ENCODE data around the gene PLCL2. TPM values are rescaled to one million over a fixed set of nuclear protein-coding genes. Genes with fewer than 3 reads are reported as not detected.
"Not testable (repeated sequence)": the region's sequence is repeated elsewhere in the genome, so short reads cannot be mapped to it uniquely, and the experiment has no call there.

Gene PLCL2
- polyA plus RNA-seq, 1 experiment = 0.94 TPM

DNA sequence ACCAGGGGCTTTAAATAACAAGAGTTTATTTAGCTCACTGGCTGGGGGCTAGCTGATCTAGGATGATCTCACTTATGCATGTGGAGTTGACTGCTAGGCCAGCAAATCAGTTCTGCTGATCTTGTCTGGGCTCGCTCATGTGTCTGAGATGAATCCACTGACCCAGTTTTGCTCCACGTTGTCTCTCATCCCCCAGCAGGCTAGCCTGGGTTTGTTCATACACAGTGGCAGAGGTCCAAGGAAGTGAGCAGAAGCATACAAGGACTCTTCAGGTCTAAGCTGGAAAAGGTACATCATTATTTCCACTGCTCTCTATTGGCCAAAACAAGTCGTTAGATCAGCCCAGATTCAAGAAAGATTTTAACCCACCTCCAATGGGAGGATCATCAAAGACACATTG lies 238.0 kb downstream of the PLCL2 start:
- Histone ChIP-seq H3K27ac (ENCODE audit: low read depth, low read length) (no peak overlapping the region), H3K4me3 (ENCODE audit: low read depth, low read length) (no peak overlapping the region), H3K27me3 (ENCODE audit: control insufficient read depth, insufficient read depth, low read length) (no peaks in the 10 kb centered on the region), H3K9me3 (ENCODE audit: control insufficient read depth, insufficient read depth, low read length) (no peaks in the 10 kb centered on the region; the same call in 1 of the 2 replicates)
- ChIA-PET POLR2A (no interaction called here), CTCF (no interaction called here)
- TF ChIP-seq, protein P1, sequence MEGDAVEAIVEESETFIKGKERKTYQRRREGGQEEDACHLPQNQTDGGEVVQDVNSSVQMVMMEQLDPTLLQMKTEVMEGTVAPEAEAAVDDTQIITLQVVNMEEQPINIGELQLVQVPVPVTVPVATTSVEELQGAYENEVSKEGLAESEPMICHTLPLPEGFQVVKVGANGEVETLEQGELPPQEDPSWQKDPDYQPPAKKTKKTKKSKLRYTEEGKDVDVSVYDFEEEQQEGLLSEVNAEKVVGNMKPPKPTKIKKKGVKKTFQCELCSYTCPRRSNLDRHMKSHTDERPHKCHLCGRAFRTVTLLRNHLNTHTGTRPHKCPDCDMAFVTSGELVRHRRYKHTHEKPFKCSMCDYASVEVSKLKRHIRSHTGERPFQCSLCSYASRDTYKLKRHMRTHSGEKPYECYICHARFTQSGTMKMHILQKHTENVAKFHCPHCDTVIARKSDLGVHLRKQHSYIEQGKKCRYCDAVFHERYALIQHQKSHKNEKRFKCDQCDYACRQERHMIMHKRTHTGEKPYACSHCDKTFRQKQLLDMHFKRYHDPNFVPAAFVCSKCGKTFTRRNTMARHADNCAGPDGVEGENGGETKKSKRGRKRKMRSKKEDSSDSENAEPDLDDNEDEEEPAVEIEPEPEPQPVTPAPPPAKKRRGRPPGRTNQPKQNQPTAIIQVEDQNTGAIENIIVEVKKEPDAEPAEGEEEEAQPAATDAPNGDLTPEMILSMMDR (IDR thresholded peaks at IDR 0.05; ENCODE audit: low read depth, low read length) = no peak
- no peak for DNase-seq (ENCODE audit: low read depth, low spot score)

DNA sequence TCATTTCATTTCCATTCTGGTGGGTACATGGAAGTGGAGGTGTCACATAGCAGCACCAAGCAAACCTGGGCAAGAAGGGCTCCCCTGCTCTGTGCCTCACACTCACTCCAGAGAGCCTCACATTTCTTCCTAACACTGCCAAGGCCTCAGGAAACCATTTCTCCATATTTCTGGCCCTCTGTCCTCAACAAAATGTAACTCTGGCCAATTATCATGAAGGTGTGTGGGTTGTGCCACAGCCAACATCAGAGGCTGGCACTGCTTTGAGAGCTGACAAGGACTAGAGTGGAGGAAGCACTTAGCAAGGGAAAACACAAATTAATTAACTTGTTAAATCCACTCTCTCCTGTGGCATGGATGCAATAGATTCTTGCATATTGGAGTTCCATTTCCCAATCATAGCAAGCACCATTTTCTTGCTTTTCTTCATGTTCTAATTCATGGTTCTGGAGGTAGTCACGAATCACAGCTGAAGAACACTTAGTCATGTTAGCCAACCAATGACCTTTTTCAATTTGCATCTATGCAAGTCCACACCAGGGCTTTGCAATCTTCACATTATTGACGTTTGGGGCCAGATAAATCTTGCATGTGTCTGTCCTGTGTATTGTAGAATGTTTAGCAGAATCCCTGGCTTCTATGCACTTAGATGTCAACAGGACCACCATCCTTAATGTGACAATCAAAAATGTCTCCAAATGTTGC lies 241.1 kb downstream of the PLCL2 start:
- no peak for DNase-seq (ENCODE audit: low read depth, low spot score)
- no peak overlapping the region for H3K27ac ChIP-seq (ENCODE audit: low read depth, low read length)
- TF ChIP-seq, protein P1 (IDR thresholded peaks at IDR 0.05; ENCODE audit: low read depth, low read length) = no peak
- no peaks in the 10 kb centered on the region for H3K27me3 ChIP-seq (ENCODE audit: control insufficient read depth, insufficient read depth, low read length)
- ChIA-PET CTCF (no interaction called here), POLR2A (no interaction called here)
- H3K4me3 ChIP-seq (ENCODE audit: low read depth, low read length) = no peak overlapping the region
- H3K9me3 ChIP-seq (ENCODE audit: control insufficient read depth, insufficient read depth, low read length) = no peaks in the 10 kb centered on the region

DNA sequence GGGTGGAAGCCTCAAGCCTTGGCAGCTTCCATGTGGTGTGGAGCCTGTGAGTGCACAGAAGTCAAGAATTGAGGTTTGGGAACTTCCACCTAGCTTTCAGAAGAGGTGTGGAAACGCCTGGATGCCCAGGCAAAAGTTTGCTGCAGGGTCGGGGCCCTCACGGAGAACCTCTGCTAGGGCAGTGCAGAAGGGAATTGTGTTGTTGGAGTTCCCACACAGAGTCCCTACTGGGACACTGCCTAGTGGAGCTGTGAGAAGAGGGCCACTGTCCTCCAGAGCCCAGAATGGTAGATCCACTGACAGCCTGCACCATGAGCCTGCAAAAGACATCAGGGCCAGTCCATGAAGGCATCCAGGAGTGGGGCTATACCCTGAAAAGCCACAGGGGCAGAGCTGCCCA lies 243.9 kb downstream of the PLCL2 start:
- H3K27me3 ChIP-seq (ENCODE audit: control insufficient read depth, insufficient read depth, low read length); H3K27ac ChIP-seq (ENCODE audit: low read depth, low read length); H3K9me3 ChIP-seq (ENCODE audit: control insufficient read depth, insufficient read depth, low read length); POLR2A ChIA-PET; CTCF ChIA-PET; DNase-seq (ENCODE audit: low read depth, low spot score); H3K4me3 ChIP-seq (ENCODE audit: low read depth, low read length): not testable (repeated sequence)

DNA sequence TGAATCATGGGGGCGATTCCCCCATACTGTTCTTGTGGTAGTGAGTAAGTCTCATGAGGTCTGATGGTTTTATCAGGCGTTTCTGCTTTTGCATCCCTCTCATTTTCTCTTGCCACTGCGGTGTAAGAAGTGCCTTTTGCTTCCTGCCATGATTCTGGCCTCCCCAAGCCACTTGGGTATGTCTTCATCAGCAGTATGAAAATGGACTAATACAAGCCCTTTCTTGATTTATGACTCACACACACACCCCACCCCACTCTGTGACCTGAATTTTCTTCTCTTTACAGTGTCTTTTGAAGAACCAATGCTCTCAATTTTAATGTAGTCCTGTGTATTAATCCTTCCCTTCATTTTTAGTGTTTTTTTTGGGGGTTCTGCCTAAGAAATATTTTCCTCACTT lies 244.8 kb downstream of the PLCL2 start:
- CTCF ChIA-PET = no interaction called here
- POLR2A ChIA-PET = no interaction called here
- no peak overlapping the region for H3K4me3 ChIP-seq (ENCODE audit: low read depth, low read length)
- TF ChIP-seq, protein P1 (IDR thresholded peaks at IDR 0.05; ENCODE audit: low read depth, low read length) = no peak
- H3K9me3 ChIP-seq (ENCODE audit: control insufficient read depth, insufficient read depth, low read length) = peaks cover 4% of the 10 kb centered on the region; the same call in 1 of the 2 replicates
- no peaks in the 10 kb centered on the region for H3K27me3 ChIP-seq (ENCODE audit: control insufficient read depth, insufficient read depth, low read length)
- H3K27ac ChIP-seq (ENCODE audit: low read depth, low read length) = no peak overlapping the region
- DNase-seq (ENCODE audit: low read depth, low spot score) = no peak

DNA sequence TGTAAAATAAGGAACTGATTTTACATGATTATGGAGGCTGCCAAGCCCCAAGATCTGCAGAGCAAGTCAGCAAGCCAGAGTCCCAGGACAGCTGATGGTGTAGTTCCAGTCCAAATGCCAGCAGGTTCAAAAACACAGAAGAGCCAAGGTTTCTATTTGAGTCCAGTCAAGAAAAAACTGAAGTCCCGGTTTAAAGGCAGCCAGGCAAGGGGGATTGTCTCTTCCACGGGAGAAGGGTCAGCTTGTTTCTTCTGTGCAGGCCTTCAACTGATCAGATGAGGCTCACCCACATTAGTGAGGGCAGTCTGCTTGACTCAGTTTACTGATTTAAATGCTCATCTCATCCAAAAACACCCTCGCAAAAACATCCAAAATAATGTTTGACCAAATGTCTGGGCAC lies 246.2 kb downstream of the PLCL2 start:
- Histone ChIP-seq H3K4me3 (ENCODE audit: low read depth, low read length) (no peak overlapping the region), H3K27ac (ENCODE audit: low read depth, low read length) (no peak overlapping the region), H3K27me3 (ENCODE audit: control insufficient read depth, insufficient read depth, low read length) (no peaks in the 10 kb centered on the region), H3K9me3 (ENCODE audit: control insufficient read depth, insufficient read depth, low read length) (peaks cover 4% of the 10 kb centered on the region; the same call in 1 of the 2 replicates)
- no peak for DNase-seq (ENCODE audit: low read depth, low spot score)
- TF ChIP-seq, protein P1 (IDR thresholded peaks at IDR 0.05; ENCODE audit: low read depth, low read length) = no peak
- CTCF ChIA-PET = no interaction called here
- POLR2A ChIA-PET = no interaction called here

Measured in AG04450 (cell line).